ENCODE measurements around the gene ZFP42.
"Not testable (repeated sequence)": the region's sequence is repeated elsewhere in the genome, so short reads cannot be mapped to it uniquely, and the experiment has no call there.

ZFP42 gene

GRCh38 chr4:187992971-187993370, 2.6 kb upstream of the ZFP42 start:
- no peak overlapping the region for H3K4me3 ChIP-seq (ENCODE audit: low read depth, low read length)
- TF ChIP-seq CTCF (IDR thresholded peaks at IDR 0.05; ENCODE audit: low read depth, low read length) = no peak

GRCh38 chr4:187993827-187994226, 1.7 kb upstream of the ZFP42 start:
- no peak overlapping the region for H3K4me3 ChIP-seq (ENCODE audit: low read depth, low read length)
- peak; percentile 27; the same call in 1 of the 2 replicates for TF ChIP-seq CTCF (IDR thresholded peaks at IDR 0.05; ENCODE audit: low read depth, low read length)

- H3K4me3 ChIP-seq (ENCODE audit: low read depth, low read length) = no peak overlapping the region
- TF ChIP-seq CTCF (IDR thresholded peaks at IDR 0.05; ENCODE audit: low read depth, low read length) = no peak
Measured at GRCh38 chr4:187996502-187997177, 1.1 kb downstream of the ZFP42 start.

GRCh38 chr4:187997991-187998390, 2.4 kb downstream of the ZFP42 start:
- H3K4me3 ChIP-seq (ENCODE audit: low read depth, low read length) = not testable (repeated sequence)

- no peak for TF ChIP-seq CTCF (IDR thresholded peaks at IDR 0.05; ENCODE audit: low read depth, low read length)
- no peak overlapping the region for H3K4me3 ChIP-seq (ENCODE audit: low read depth, low read length)
Measured at GRCh38 chr4:187999406-187999932, 3.9 kb downstream of the ZFP42 start.

GRCh38 chr4:188002323-188002722, 6.8 kb downstream of the ZFP42 start:
- no peak for TF ChIP-seq CTCF (IDR thresholded peaks at IDR 0.05; ENCODE audit: low read depth, low read length)
- no peak overlapping the region for H3K4me3 ChIP-seq (ENCODE audit: low read depth, low read length)

GRCh38 chr4:188002751-188003150, 7.2 kb downstream of the ZFP42 start:
- TF ChIP-seq CTCF (IDR thresholded peaks at IDR 0.05; ENCODE audit: low read depth, low read length) = no peak
- H3K4me3 ChIP-seq (ENCODE audit: low read depth, low read length) = no peak overlapping the region

GRCh38 chr4:188005561-188005960, 10.0 kb downstream of the ZFP42 start:
- no peak overlapping the region for H3K4me3 ChIP-seq (ENCODE audit: low read depth, low read length)
- no peak for TF ChIP-seq CTCF (IDR thresholded peaks at IDR 0.05; ENCODE audit: low read depth, low read length)
